AG04449 (cell line): ENCODE data around the gene VASH1.

Experiments
- CTCF ChIA-PET: fragments of 350-600 bp; formaldehyde crosslinking; extraction: SDS; loops from one replicate; lab custom pipeline; 2021; ENCODE audit warnings: antibody characterized with exemption; lab: Yijun Ruan, JAX
- POLR2A ChIA-PET: fragments of 400-600, 350-600 bp; formaldehyde crosslinking; extraction: SDS; loops from one replicate; lab custom pipeline; 2020; ENCODE audit warnings: antibody characterized with exemption, inconsistent platforms; lab: Yijun Ruan, JAX
- DNase-seq: peaks from one replicate; pipeline ENCODE4 v3.0.0-alpha.2; 2010; ENCODE audit warnings: low read depth, low spot score
- H3K4me3 ChIP-seq: 2 replicates; pipeline ENCODE4 v1.5.1; 2011; ENCODE audit warnings: low read depth, mild to moderate bottlenecking, control low read depth, low read length
- CTCF ChIP-seq: IDR thresholded peaks from one replicate; pipeline ENCODE4 v1.5.1; 2011; ENCODE audit warnings: mild to moderate bottlenecking, moderate library complexity, low read length, control low read depth, inconsistent platforms; ENCODE audit not compliant: insufficient read depth; ENCODE audit errors: missing control alignments

The VASH1 gene

DNA sequence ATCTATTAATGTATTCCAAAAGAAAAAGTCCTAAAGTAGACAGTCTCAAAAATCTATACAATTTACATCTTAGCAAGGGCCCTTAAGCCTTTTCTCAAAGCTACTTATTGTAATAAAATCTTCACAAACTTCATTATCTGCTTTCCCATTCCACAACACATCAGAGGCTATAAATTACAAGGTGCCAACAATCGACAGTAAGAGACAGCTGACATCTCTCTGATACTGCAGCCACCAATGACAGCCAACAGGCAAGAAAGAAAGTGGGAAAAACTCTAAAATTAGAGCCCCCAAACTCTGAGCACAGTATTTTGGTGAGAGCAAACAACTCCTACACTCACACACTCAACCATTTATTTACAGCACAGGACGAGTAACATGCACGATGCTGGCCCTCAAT, 49.3 kb downstream of the VASH1 start:
- DNase-seq = no peak
- ChIA-PET POLR2A (no interaction called here), CTCF (interaction anchor here (0.7 to 8.3 kb wide), 10 partner anchors 8 to 1101 kb away, joined by 3 to 96 read pairs (median 4); no protein-coding TSS in a partner anchor)
- no peak for TF ChIP-seq CTCF
- no peak overlapping the region for H3K4me3 ChIP-seq

GRCh38 chr14:76810953-76811400, 49.7 kb downstream of the VASH1 start:
- TF ChIP-seq CTCF = peak; percentile 56
- ChIA-PET CTCF (interaction anchor here (0.6 to 8.3 kb wide), 13 partner anchors 9 to 1102 kb away, joined by 3 to 96 read pairs (median 3); partner anchors contain the start of gene LRRC74A), POLR2A (interaction anchor here (1.0 kb wide), 1 partner anchor 101 kb away, joined by 4 read pairs; no protein-coding TSS in a partner anchor)
- DNase-seq = no peak
- peak overlapping the region; percentile 75 for H3K4me3 ChIP-seq

DNA sequence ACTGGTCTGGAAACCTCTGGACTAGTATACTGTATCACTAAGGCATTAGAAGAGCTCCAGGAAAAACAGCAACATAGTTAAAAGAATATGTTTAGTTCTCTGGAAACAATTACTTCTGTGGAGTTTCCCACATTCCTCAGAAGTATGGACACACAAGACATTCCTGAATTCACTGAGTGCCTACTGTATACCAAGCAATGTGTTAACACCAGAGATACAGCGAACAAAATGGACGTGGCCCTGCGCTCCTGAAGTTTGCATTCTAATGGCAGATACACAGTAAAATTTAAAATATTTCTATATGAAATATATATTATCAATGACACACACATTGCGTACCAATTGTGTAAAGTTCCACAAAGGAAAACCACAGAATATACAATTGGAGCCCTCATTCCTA, 50.3 kb downstream of the VASH1 start:
- no peak for TF ChIP-seq CTCF
- no peak for DNase-seq
- POLR2A ChIA-PET = interaction anchor here (1.0 kb wide), 1 partner anchor 102 kb away, joined by 4 read pairs; no protein-coding TSS in a partner anchor
- CTCF ChIA-PET = interaction anchor here (0.6 to 8.3 kb wide), 14 partner anchors 9 to 1102 kb away, joined by 3 to 96 read pairs (median 4); partner anchors contain the start of gene LRRC74A
- peak overlapping the region; percentile 75 for H3K4me3 ChIP-seq

DNA sequence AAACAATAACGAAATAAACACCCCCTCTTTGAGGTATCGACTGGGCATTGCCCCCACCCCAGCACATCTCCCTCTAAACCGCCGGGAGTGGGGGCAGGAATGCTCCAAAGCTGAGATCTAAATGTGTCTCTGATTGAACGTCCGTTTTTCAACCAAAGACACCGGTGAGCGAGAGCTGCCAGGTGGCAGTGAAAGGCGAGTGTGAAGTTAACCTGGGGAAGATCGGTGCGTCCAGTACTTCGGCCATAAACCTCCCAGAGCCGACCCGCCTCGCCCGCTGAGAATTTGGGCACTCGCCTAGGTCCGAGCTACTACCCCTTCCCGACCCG, 50.8 kb downstream of the VASH1 start:
- H3K4me3 ChIP-seq = peak overlapping the region; percentile 75
- POLR2A ChIA-PET = interaction anchor here (1.0 kb wide), 1 partner anchor 102 kb away, joined by 4 read pairs; no protein-coding TSS in a partner anchor
- CTCF ChIA-PET = interaction anchor here (0.8 to 8.3 kb wide), 7 partner anchors 10 to 258 kb away, joined by 3 to 96 read pairs (median 6); no protein-coding TSS in a partner anchor
- no peak for TF ChIP-seq CTCF
- DNase-seq = no peak

DNA sequence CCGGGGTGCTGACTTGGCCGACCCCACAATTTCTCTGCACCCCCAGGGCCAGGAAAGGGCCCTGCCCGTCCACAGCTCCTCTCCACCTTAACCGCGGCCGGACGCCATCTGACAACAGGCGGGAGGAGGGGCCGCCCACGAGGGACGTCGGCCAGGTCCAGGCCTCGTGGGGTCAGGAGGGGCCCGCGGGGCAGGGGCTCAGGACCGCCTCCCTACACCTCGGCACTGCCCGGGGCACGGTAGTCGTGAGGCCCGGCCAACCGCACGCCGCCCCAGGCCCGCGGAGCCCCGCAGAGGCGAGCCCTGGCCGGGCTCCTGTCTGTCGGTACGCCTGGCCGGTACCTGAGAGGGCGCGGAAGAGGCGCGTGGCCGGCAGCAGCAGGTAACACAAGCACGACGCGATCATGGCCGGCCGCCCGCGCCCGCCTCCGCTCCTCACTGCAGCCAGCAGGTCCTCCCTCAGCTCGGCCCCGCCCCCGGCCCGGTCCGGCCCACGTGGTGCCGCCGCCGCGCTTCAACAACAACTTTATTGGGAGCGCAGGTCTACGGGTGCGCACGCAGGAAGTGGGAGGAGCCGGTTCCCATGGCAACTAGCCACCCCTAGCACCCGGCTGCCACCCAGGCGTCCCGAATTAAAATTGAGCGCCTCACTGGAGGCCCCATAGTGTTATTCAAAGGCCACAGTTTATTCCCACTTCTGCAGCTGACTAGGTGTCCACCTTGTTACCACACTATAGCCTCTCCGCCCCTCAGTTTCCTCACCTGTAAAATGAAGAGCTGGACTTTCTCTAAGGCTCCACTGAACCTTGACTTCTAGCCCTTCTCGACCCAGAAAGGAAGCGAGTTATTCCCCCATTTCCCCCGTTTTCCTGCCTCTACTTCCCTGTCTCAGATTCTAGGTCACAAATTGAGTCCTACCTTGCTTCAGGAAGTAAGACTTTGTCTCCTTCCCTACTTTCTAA, 51.4 kb downstream of the VASH1 start, which contains the start of gene ANGEL1:
TSS of gene ANGEL1 (minus strand) at position 461 of the 962 bp plus-strand sequence. CDS start at position 406, 55 bp downstream.
- ChIA-PET CTCF (interaction anchor here (1.2 to 8.3 kb wide), 4 partner anchors 42 to 258 kb away, joined by 3 to 96 read pairs (median 6); no protein-coding TSS in a partner anchor), POLR2A (interaction anchor here (0.7 kb wide), 1 partner anchor 765 kb away, joined by 3 read pairs; no protein-coding TSS in a partner anchor)
- peak within 1 kb of the TSS; percentile 75 for H3K4me3 ChIP-seq
- no peak for TF ChIP-seq CTCF
- DNase-seq = no peak
